ENCODE data around the gene SMIM9.
"Not testable (repeated sequence)": the region's sequence is repeated elsewhere in the genome, so short reads cannot be mapped to it uniquely, and the experiment has no call there.

SMIM9 gene

GRCh38 chrX:154834562-154834961 is at the start of gene SMIM9:
Gene SMIM9 (minus strand): TSS chrX:154834662. CDS start chrX:154830856, 3,806 bp downstream.
- no peaks in the 10 kb centered on the region for H3K36me3 ChIP-seq (ENCODE audit: insufficient read depth, low read length)
- no peaks in the 10 kb centered on the region for H3K27me3 ChIP-seq (ENCODE audit: control insufficient read depth in 1 of 2, insufficient read depth in 2 of 2, low read length in 2 of 2)
- H3K27ac ChIP-seq (ENCODE audit: low read depth, low read length) = no peak within 1 kb of the TSS

GRCh38 chrX:154884069-154884468 is 49.6 kb upstream of the SMIM9 start:
- not testable (repeated sequence) for H3K36me3 ChIP-seq (ENCODE audit: insufficient read depth, low read length); H3K9ac ChIP-seq (ENCODE audit: low read length); H3K27me3 ChIP-seq (ENCODE audit: control insufficient read depth in 1 of 2, insufficient read depth in 2 of 2, low read length in 2 of 2); H3K9me3 ChIP-seq (ENCODE audit: low read length); H3K27ac ChIP-seq (ENCODE audit: low read depth, low read length); H3K4me1 ChIP-seq (ENCODE audit: insufficient read depth, low read length); H3K4me3 ChIP-seq (ENCODE audit: low read depth in 1 of 2, low read length in 2 of 2)

More at GRCh38 chrX:154834562-154834961, at the start of gene SMIM9:
- Histone ChIP-seq H3K4me3 (ENCODE audit: low read depth in 1 of 2, low read length in 2 of 2) (no peak within 1 kb of the TSS), H3K4me1 (ENCODE audit: insufficient read depth, low read length) (no peaks in the 10 kb centered on the region), H3K9me3 (ENCODE audit: low read length) (no peaks in the 10 kb centered on the region), H3K9ac (ENCODE audit: low read length) (no peak within 1 kb of the TSS)

- Histone ChIP-seq H3K4me3 (ENCODE audit: low read depth in 1 of 2, low read length in 2 of 2) (no peak overlapping the region), H3K9ac (ENCODE audit: low read length) (no peak overlapping the region)
These were observed 38.9 kb upstream of the SMIM9 start for GRCh38 chrX:154873329-154873728.

GRCh38 chrX:154868522-154868921 is 34.1 kb upstream of the SMIM9 start:
- not testable (repeated sequence) for H3K9me3 ChIP-seq (ENCODE audit: low read length); H3K4me1 ChIP-seq (ENCODE audit: insufficient read depth, low read length); H3K36me3 ChIP-seq (ENCODE audit: insufficient read depth, low read length); H3K9ac ChIP-seq (ENCODE audit: low read length); H3K27me3 ChIP-seq (ENCODE audit: control insufficient read depth in 1 of 2, insufficient read depth in 2 of 2, low read length in 2 of 2); H3K4me3 ChIP-seq (ENCODE audit: low read depth in 1 of 2, low read length in 2 of 2); H3K27ac ChIP-seq (ENCODE audit: low read depth, low read length)

More at GRCh38 chrX:154873329-154873728, 38.9 kb upstream of the SMIM9 start:
- no peaks in the 10 kb centered on the region for H3K36me3 ChIP-seq (ENCODE audit: insufficient read depth, low read length)
- H3K9me3 ChIP-seq (ENCODE audit: low read length) = no peaks in the 10 kb centered on the region
- no peak overlapping the region for H3K27ac ChIP-seq (ENCODE audit: low read depth, low read length)
- no peaks in the 10 kb centered on the region for H3K27me3 ChIP-seq (ENCODE audit: control insufficient read depth in 1 of 2, insufficient read depth in 2 of 2, low read length in 2 of 2)
- no peaks in the 10 kb centered on the region for H3K4me1 ChIP-seq (ENCODE audit: insufficient read depth, low read length)

DNA sequence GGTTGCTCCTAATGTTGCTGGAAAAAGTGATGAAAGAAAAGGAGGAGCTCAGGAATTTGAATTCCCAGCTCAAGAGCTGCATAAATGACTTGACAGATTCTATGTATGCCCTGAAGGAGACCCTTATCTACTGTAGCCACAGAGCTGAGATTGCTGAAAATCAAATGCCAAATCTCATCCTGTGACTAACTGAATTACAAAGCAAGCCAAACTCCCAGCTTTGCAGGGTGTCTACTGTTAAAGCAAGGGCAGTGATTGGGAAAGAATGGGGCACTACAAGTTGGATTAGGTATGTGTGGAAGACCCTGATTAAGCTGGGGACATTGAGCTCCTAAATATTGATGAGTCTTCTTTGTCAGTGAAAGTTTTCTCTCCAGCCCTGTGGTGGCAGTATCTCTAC is 20.8 kb upstream of the SMIM9 start:
- no peak overlapping the region for H3K27ac ChIP-seq (ENCODE audit: low read depth, low read length)
- H3K9ac ChIP-seq (ENCODE audit: low read length) = no peak overlapping the region
- H3K9me3 ChIP-seq (ENCODE audit: low read length) = no peaks in the 10 kb centered on the region
- H3K4me3 ChIP-seq (ENCODE audit: low read depth in 1 of 2, low read length in 2 of 2) = no peak overlapping the region
- H3K4me1 ChIP-seq (ENCODE audit: insufficient read depth, low read length) = no peaks in the 10 kb centered on the region
- H3K36me3 ChIP-seq (ENCODE audit: insufficient read depth, low read length) = no peaks in the 10 kb centered on the region
- no peaks in the 10 kb centered on the region for H3K27me3 ChIP-seq (ENCODE audit: control insufficient read depth in 1 of 2, insufficient read depth in 2 of 2, low read length in 2 of 2)

- no peaks in the 10 kb centered on the region for H3K27me3 ChIP-seq (ENCODE audit: control insufficient read depth in 1 of 2, insufficient read depth in 2 of 2, low read length in 2 of 2)
- H3K9ac ChIP-seq (ENCODE audit: low read length) = no peak overlapping the region
- no peaks in the 10 kb centered on the region for H3K36me3 ChIP-seq (ENCODE audit: insufficient read depth, low read length)
- no peaks in the 10 kb centered on the region for H3K4me1 ChIP-seq (ENCODE audit: insufficient read depth, low read length)
- H3K27ac ChIP-seq (ENCODE audit: low read depth, low read length) = no peak overlapping the region
- no peak overlapping the region for H3K4me3 ChIP-seq (ENCODE audit: low read depth in 1 of 2, low read length in 2 of 2)
- no peaks in the 10 kb centered on the region for H3K9me3 ChIP-seq (ENCODE audit: low read length)
These were observed 16.6 kb upstream of the SMIM9 start for GRCh38 chrX:154850957-154851611.

DNA sequence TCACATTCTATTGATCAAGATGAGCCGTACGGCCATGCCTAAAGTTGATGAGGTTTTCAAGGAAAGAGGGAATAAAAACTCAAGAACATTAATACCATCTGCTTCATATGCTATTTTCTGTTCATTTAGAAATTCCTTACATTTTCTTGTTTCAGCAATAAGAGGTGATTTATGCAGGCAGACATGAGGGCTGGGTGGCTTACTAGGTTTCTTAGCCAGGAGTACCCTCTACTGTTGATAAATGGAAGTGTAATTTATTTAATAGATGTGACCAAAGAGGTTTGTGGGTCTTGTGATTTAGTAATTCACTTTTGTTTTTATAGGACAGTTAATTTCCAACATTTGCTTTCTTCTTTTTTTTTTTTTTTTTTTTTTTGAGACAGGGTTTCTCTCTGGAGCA is 6.4 kb upstream of the SMIM9 start:
- no peaks in the 10 kb centered on the region for H3K27me3 ChIP-seq (ENCODE audit: control insufficient read depth in 1 of 2, insufficient read depth in 2 of 2, low read length in 2 of 2)
- H3K4me1 ChIP-seq (ENCODE audit: insufficient read depth, low read length) = no peaks in the 10 kb centered on the region
- no peaks in the 10 kb centered on the region for H3K9me3 ChIP-seq (ENCODE audit: low read length)
- H3K27ac ChIP-seq (ENCODE audit: low read depth, low read length) = no peak overlapping the region
- H3K9ac ChIP-seq (ENCODE audit: low read length) = no peak overlapping the region
- no peak overlapping the region for H3K4me3 ChIP-seq (ENCODE audit: low read depth in 1 of 2, low read length in 2 of 2)
- H3K36me3 ChIP-seq (ENCODE audit: insufficient read depth, low read length) = no peaks in the 10 kb centered on the region

- no peaks in the 10 kb centered on the region for H3K36me3 ChIP-seq (ENCODE audit: insufficient read depth, low read length)
- H3K27me3 ChIP-seq (ENCODE audit: control insufficient read depth in 1 of 2, insufficient read depth in 2 of 2, low read length in 2 of 2) = no peaks in the 10 kb centered on the region
- H3K4me3 ChIP-seq (ENCODE audit: low read depth in 1 of 2, low read length in 2 of 2) = no peak overlapping the region
- no peaks in the 10 kb centered on the region for H3K9me3 ChIP-seq (ENCODE audit: low read length)
- no peak overlapping the region for H3K9ac ChIP-seq (ENCODE audit: low read length)
- H3K4me1 ChIP-seq (ENCODE audit: insufficient read depth, low read length) = no peaks in the 10 kb centered on the region
- no peak overlapping the region for H3K27ac ChIP-seq (ENCODE audit: low read depth, low read length)
These were observed 1.7 kb upstream of the SMIM9 start for GRCh38 chrX:154836163-154836562.

GRCh38 chrX:154833746-154834274 is 652 bp downstream of the SMIM9 start:
- Histone ChIP-seq H3K4me3 (ENCODE audit: low read depth in 1 of 2, low read length in 2 of 2) (no peak overlapping the region), H3K27ac (ENCODE audit: low read depth, low read length) (no peak overlapping the region), H3K9me3 (ENCODE audit: low read length) (no peaks in the 10 kb centered on the region), H3K36me3 (ENCODE audit: insufficient read depth, low read length) (no peaks in the 10 kb centered on the region), H3K9ac (ENCODE audit: low read length) (no peak overlapping the region), H3K27me3 (ENCODE audit: control insufficient read depth in 1 of 2, insufficient read depth in 2 of 2, low read length in 2 of 2) (no peaks in the 10 kb centered on the region), H3K4me1 (ENCODE audit: insufficient read depth, low read length) (no peaks in the 10 kb centered on the region)

GRCh38 chrX:154829926-154830442 is 4.5 kb downstream of the SMIM9 start:
- H3K27ac ChIP-seq (ENCODE audit: low read depth, low read length) = no peak overlapping the region
- no peaks in the 10 kb centered on the region for H3K27me3 ChIP-seq (ENCODE audit: control insufficient read depth in 1 of 2, insufficient read depth in 2 of 2, low read length in 2 of 2)
- H3K9ac ChIP-seq (ENCODE audit: low read length) = no peak overlapping the region
- H3K9me3 ChIP-seq (ENCODE audit: low read length) = no peaks in the 10 kb centered on the region
- H3K36me3 ChIP-seq (ENCODE audit: insufficient read depth, low read length) = no peaks in the 10 kb centered on the region
- no peaks in the 10 kb centered on the region for H3K4me1 ChIP-seq (ENCODE audit: insufficient read depth, low read length)
- no peak overlapping the region for H3K4me3 ChIP-seq (ENCODE audit: low read depth in 1 of 2, low read length in 2 of 2)

DNA sequence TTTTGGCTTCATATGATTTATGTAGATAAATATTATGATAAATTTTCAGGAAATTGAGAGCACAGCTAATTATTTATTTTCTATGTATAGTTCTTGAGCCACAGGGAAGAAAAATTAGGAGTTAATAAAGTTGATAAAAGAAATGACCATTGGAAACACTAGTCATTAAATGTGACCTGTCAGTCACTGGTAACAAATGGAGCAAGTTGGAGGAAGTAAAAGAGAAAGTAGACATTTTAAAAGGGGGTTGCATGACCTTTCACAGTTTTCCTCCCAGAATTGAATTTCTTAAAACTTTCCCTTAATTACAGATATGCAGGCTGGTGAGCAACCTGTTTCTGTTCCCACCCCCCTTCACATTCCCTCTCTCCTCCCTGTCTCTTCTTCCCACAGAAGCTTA is 5.3 kb downstream of the SMIM9 start:
- H3K27me3 ChIP-seq (ENCODE audit: control insufficient read depth in 1 of 2, insufficient read depth in 2 of 2, low read length in 2 of 2) = no peaks in the 10 kb centered on the region
- H3K36me3 ChIP-seq (ENCODE audit: insufficient read depth, low read length) = no peaks in the 10 kb centered on the region
- H3K27ac ChIP-seq (ENCODE audit: low read depth, low read length) = no peak overlapping the region
- H3K4me3 ChIP-seq (ENCODE audit: low read depth in 1 of 2, low read length in 2 of 2) = no peak overlapping the region
- H3K9ac ChIP-seq (ENCODE audit: low read length) = no peak overlapping the region
- H3K9me3 ChIP-seq (ENCODE audit: low read length) = no peaks in the 10 kb centered on the region
- no peaks in the 10 kb centered on the region for H3K4me1 ChIP-seq (ENCODE audit: insufficient read depth, low read length)

DNA sequence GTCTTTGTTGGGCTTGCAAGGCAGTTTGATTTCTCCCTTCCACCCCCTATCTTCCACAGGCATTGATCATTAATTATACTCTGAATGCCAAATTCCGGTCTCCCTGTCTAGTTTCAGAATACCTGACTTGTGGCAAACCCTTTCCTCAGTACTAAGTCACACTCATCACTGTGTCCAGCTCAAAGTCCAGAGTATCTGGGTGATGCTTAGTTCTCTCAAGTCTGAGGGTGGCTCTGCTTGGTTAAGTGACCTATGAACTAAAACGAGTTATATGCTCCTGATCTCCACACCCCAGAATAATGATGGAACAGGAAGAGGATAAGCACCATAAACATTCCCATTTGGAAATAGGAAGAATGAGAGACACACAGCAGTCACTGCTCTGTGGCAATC is 6.5 kb downstream of the SMIM9 start:
- no peaks in the 10 kb centered on the region for H3K9me3 ChIP-seq (ENCODE audit: low read length)
- no peak overlapping the region for H3K4me3 ChIP-seq (ENCODE audit: low read depth in 1 of 2, low read length in 2 of 2)
- no peak overlapping the region for H3K9ac ChIP-seq (ENCODE audit: low read length)
- no peaks in the 10 kb centered on the region for H3K36me3 ChIP-seq (ENCODE audit: insufficient read depth, low read length)
- no peak overlapping the region for H3K27ac ChIP-seq (ENCODE audit: low read depth, low read length)
- H3K4me1 ChIP-seq (ENCODE audit: insufficient read depth, low read length) = no peaks in the 10 kb centered on the region
- H3K27me3 ChIP-seq (ENCODE audit: control insufficient read depth in 1 of 2, insufficient read depth in 2 of 2, low read length in 2 of 2) = no peaks in the 10 kb centered on the region
